ENCODE results near the gene LRRIQ1. TPM values are rescaled to one million over a fixed set of nuclear protein-coding genes. Genes with fewer than 3 reads are reported as not detected.

The LRRIQ1 gene
- total RNA-seq, 1 donor from 2014 or later = under 0.01 TPM

DNA sequence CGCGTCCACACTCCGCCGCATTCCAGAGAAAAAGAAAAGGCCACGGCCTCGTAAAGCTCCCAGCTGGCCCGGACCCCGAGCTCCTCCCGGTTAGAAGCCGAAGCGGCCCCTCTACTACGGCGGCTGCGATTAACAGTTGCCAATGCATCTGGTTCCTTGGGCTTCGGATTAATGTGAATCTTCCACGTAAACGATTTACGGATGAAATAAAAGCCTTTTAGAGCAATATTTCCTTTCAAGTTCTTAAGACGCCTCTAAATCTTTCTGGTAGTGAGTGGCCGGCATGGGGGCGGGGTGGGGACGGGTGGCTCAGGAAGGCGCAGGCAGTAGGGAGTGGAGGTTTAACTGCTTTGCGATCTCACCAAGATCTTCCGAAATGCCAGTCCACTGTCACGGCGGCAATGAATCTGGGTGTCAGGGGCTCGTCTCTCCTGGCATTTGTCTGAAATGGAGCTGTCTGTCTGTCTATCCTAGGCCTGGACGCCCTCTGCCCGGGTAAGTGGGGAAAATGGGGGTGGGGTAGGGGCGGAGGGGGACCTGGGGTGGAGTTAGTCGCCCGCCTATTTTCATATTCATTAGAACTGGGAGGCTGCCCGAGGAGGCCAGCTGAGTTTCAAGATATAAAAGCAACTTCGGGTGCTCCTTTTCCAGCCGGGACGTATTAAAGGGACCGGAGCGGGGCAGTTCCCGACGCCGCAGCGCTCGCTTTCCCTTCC lies 243.5 kb downstream of the LRRIQ1 start:
- DNase-seq (ENCODE audit: low read depth in 2 of 2) = no peak

- DNase-seq (ENCODE audit: low read depth in 2 of 2) = peak; percentile 23 to 40
These were observed 244.2 kb downstream of the LRRIQ1 start, which contains the start of gene ALX1 for GRCh38 chr12:85280165-85280983. TSS of gene ALX1 (plus strand) at chr12:85280220. CDS start at chr12:85280262, 42 bp downstream.

DNA sequence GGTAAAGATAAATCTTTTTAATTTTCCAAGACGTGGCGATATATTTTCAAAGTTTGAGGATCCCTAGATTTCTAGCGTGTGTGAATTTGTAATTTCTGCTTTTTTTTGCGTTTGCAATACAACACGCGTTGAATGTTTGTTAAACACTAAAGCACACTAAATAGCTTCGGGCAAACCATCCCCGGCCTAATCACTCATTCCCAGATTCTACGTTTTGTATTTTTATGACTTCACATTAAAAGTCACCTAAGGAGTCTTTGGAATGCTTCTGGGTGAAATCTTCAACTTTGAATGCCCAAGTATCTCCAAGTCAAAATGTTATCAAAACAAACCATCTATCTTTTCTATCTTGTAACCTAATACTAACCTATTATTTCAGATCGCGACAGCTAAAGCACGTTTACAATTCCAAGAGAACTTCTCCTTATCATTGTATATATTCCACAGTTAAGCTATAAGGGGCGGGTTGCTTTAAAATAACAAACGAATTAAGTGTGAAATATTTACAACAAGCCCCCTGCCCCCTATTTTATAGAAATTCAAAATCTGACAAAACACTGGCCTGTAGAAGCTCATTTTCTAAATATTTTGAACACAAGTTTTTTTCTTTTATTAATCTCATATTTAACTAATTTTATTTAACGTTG lies 245.0 kb downstream of the LRRIQ1 start:
- DNase-seq (ENCODE audit: low read depth in 2 of 2) = no peak

DNA sequence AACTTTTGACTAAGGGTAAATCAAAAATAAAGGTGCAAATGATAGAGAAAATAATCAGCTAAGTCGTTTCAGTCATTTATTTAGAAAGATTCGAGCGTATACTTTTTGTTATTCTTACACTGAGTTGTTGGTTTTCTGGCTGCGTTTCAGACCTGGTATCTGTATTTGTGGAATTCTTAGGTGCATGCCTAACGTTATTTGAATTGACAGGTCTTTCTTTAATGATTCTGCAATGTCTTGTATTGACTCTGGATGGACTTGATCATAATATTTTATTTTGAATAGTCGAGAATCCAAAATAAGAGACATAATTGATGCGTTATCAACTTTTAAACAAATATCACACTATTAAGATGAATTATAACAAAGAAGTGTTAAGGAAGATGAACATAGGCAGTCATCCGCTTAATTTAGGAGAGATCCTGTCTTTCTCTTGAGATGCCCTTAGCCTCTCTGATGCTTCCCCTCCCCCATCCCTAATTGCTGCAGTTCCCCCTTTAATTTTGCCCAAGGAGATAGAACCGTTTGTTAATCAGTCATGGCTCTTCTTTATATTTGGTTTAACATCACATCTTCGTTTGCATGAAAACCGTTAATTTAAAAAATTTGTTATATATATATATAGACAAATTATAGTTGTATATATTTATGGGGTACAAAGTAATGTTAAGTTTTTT lies 245.6 kb downstream of the LRRIQ1 start:
- no peak for DNase-seq (ENCODE audit: low read depth in 2 of 2)

GRCh38 chr12:85283560-85283959 lies 247.4 kb downstream of the LRRIQ1 start:
- no peak for DNase-seq (ENCODE audit: low read depth in 2 of 2)

Other genes starting within 250 kb of the LRRIQ1 start
- gene SLC6A15, start 123.6 kb upstream of the LRRIQ1 start, total RNA-seq = 1.3 and 9.3 TPM in 2 replicates
- gene TSPAN19, start 74 bp upstream of the LRRIQ1 start, total RNA-seq = under 0.01 and 0.20 TPM in 2 replicates
- gene ALX1, start 243.9 kb downstream of the LRRIQ1 start, total RNA-seq = under 0.01 TPM in 1 of 2 replicates, not detected in the other